ENCODE measurements around the gene HM13. TPM values are rescaled to one million over a fixed set of nuclear protein-coding genes. Genes with fewer than 3 reads are reported as not detected.
"Not testable (repeated sequence)": the region's sequence is repeated elsewhere in the genome, so short reads cannot be mapped to it uniquely, and the experiment has no call there.

HM13 gene
- total RNA-seq, 2 donors from 2014 or later, result 122 to 135 TPM

GRCh38 chr20:31537116-31537871 is 23.1 kb downstream of the HM13 start:
- ATAC-seq, result no peak
- intact Hi-C loops (cut with DNase I, micrococcal nuclease), result no loop called here
- DNase-seq, result no peak

GRCh38 chr20:31537890-31538289 is 23.6 kb downstream of the HM13 start:
- intact Hi-C loops (cut with DNase I, micrococcal nuclease), result no loop called here
- ATAC-seq (no peak), DNase-seq (no peak)

GRCh38 chr20:31538326-31538725 is 24.1 kb downstream of the HM13 start:
- ATAC-seq, result no peak
- no peak for DNase-seq
- intact Hi-C loops (cut with DNase I, micrococcal nuclease), result no loop called here

- ATAC-seq; DNase-seq; intact Hi-C loops (cut with DNase I, micrococcal nuclease): not testable (repeated sequence)
Measured at GRCh38 chr20:31539636-31540035, 25.4 kb downstream of the HM13 start.

- intact Hi-C loops (cut with DNase I, micrococcal nuclease), result no loop called here
- ATAC-seq (no peak), DNase-seq (no peak)
Measured at GRCh38 chr20:31540406-31540805, 26.2 kb downstream of the HM13 start.

GRCh38 chr20:31542201-31542842 is 28.1 kb downstream of the HM13 start:
- no peak for ATAC-seq
- intact Hi-C loops (cut with DNase I, micrococcal nuclease), result no loop called here
- no peak for DNase-seq

GRCh38 chr20:31542963-31543362 is 28.7 kb downstream of the HM13 start:
- ATAC-seq (no peak), DNase-seq (no peak)
- intact Hi-C loops (cut with DNase I, micrococcal nuclease), result no loop called here

- ATAC-seq (no peak), DNase-seq (no peak)
- intact Hi-C loops (cut with DNase I, micrococcal nuclease), result no loop called here
Measured at GRCh38 chr20:31543966-31544598, 29.8 kb downstream of the HM13 start.

GRCh38 chr20:31544600-31544999 is 30.4 kb downstream of the HM13 start:
- DNase-seq, result no peak
- intact Hi-C loops (cut with DNase I, micrococcal nuclease), result no loop called here
- no peak for ATAC-seq

GRCh38 chr20:31545621-31546040 is 31.4 kb downstream of the HM13 start:
- intact Hi-C loops (cut with DNase I, micrococcal nuclease); DNase-seq; ATAC-seq: not testable (repeated sequence)

GRCh38 chr20:31547017-31547675 is 32.9 kb downstream of the HM13 start:
- intact Hi-C loops (cut with DNase I, micrococcal nuclease), result no loop called here
- DNase-seq (peak; percentile 86 to 87), ATAC-seq (peak; percentile 91)

- intact Hi-C loops (cut with DNase I, micrococcal nuclease), result no loop called here
- ATAC-seq (peak; percentile 15), DNase-seq (no peak)
Measured at GRCh38 chr20:31547720-31548298, 33.6 kb downstream of the HM13 start.

- intact Hi-C loops (cut with DNase I, micrococcal nuclease), result no loop called here
- DNase-seq, result no peak
- no peak for ATAC-seq
Measured at GRCh38 chr20:31548820-31549512, 34.7 kb downstream of the HM13 start.

GRCh38 chr20:31549513-31549880 is 35.3 kb downstream of the HM13 start:
- intact Hi-C loops (cut with DNase I, micrococcal nuclease), result no loop called here
- no peak for ATAC-seq
- no peak for DNase-seq

- ATAC-seq (no peak), DNase-seq (no peak)
- intact Hi-C loops (cut with DNase I, micrococcal nuclease), result no loop called here
Measured at GRCh38 chr20:31550099-31550498, 35.9 kb downstream of the HM13 start.

- DNase-seq (no peak), ATAC-seq (no peak)
- intact Hi-C loops (cut with DNase I, micrococcal nuclease), result no loop called here
Measured at GRCh38 chr20:31551163-31552081, 37.2 kb downstream of the HM13 start.

GRCh38 chr20:31555203-31555775 is 41.0 kb downstream of the HM13 start:
- DNase-seq (no peak), ATAC-seq (no peak)
- intact Hi-C loops (cut with DNase I, micrococcal nuclease), result no loop called here
